Erythroblast (primary cell): ENCODE measurements around the gene NTPCR.

Experiments used
- GATA1 ChIP-seq: IDR thresholded peaks from 2 replicates; pipeline ENCODE4 v1.6.1; 2011; ENCODE audit warnings: low read depth, mild to moderate bottlenecking, control low read depth, low read length, moderate library complexity
- POLR2A ChIP-seq: IDR thresholded peaks from 2 replicates; pipeline ENCODE4 v1.6.1; 2011; ENCODE audit warnings: mild to moderate bottlenecking, low read length

GRCh38 chr1:232965124-232965911, 14.9 kb downstream of the NTPCR start:
- TF ChIP-seq POLR2A (no peak), GATA1 (no peak)
